Activated effector memory CD4-positive, alpha-beta T cell treated with anti-CD3 and anti-CD28 coated beads, Interleukin-2, amount 50 U/mL, for 16 hours (primary cell): Measurements from ENCODE around the gene PEBP1.

ENCODE experiments used
- DNase-seq: peaks from one replicate; pipeline ENCODE4 v3.0.0-alpha.2; 2020

PEBP1 gene

DNA sequence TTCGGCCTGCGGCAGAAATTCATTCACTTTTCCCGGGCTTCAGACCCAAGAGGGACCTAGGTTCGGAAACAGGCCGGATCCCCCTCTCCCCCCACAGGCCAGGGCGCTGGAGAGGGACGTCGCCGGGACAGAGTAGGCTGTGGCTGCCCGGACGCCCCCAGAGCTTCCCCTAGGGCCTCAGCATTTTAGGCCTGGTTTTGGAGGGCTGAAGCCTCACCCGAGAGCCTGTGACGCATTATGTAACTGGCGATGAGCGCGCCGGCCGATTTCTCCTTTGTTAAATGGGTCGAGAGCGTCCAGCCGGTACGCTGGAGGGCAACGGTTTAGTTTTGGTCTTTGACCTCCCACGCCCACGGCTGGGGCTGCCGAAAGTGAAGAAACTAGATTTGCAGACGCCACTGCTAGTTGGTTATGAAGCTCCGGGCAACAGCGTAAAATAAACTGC is 657 bp downstream of the PEBP1 start:
- DNase-seq: peak; percentile 78

DNA sequence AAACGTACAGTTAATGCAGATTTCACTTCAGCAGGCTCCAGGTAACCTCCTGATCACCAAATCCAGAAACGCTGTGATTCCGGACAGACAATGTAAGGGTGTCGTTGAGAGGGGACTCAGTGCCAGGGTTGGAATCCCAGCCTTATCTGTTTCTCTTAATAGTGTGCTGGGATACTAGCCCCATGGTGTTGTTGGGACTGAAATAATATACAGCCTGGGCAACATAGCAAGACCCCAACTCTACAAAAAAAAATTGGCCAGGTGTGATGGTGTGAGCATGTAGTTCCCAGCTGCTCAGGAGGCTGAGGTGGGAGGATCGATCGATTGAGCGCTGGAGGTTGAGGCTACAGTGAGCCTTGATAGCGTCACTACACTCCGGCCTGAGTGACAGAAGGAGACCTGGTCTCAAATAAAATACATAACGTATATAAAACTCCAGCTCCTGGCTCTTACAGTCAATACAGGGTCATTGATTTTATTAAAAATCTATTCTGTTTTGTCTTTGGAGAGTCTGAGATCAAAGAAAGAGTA is 1.3 kb downstream of the PEBP1 start:
- DNase-seq: no peak

DNA sequence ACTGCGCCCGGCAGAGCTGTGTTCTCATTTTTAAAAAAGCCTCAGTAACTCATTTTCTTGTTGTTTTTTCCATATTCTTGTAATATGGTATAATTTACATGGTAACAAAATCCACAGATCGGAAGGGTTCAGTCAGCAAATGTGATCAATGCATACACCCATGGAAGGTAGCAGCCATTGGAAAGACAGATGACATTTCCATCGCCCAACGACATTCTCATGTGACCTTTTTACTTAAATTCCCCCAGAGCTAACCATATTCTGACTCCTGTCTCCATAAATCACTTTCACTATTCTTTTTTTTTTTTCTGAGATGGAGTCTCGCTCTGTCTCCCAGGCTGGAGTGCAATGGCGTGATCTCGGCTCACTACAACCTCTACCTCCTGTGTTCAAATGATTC is 4.9 kb downstream of the PEBP1 start:
- DNase-seq: no peak

DNA sequence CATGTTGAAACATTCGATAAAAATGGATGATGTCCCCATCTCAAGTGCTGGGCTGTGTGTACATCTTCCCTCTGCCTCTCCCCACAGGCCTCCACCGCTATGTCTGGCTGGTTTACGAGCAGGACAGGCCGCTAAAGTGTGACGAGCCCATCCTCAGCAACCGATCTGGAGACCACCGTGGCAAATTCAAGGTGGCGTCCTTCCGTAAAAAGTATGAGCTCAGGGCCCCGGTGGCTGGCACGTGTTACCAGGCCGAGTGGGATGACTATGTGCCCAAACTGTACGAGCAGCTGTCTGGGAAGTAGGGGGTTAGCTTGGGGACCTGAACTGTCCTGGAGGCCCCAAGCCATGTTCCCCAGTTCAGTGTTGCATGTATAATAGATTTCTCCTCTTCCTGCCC is 8.6 kb downstream of the PEBP1 start:
- DNase-seq: no peak

DNA sequence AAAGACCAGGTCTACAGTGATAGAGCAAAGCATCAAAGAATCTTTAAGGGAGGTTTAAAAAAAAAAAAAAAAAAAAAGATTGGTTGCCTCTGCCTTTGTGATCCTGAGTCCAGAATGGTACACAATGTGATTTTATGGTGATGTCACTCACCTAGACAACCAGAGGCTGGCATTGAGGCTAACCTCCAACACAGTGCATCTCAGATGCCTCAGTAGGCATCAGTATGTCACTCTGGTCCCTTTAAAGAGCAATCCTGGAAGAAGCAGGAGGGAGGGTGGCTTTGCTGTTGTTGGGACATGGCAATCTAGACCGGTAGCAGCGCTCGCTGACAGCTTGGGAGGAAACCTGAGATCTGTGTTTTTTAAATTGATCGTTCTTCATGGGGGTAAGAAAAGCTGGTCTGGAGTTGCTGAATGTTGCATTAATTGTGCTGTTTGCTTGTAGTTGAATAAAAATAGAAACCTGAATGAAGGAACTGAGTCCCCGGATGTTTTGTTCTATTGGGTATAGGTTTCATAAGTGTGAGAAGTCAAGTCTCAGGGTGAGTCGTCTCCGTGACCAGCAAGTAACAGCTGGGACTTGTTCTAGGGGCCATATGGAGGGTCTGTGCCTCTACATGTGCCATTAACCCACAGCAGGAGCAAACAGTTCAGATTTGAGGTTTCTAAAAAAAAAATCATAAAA is 9.3 kb downstream of the PEBP1 start:
- DNase-seq: no peak

DNA sequence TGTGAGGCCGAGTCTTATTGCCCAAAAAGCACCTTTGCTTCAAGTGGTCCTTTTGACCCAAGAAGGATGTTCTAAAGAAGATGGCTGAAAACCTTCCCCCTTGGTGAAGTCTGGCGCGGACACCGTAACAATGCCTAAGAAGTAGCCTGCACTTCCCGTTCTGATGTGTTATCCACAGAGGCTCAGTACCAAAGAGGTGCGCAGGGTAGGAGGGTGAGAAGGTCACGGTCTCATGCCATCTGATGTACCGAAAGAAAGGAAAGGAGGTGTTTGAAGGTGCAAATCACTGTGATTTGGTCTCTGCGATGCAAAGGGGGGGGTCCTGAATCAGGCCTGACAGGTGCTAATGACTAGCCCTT is 9.9 kb downstream of the PEBP1 start:
- DNase-seq: no peak

DNA sequence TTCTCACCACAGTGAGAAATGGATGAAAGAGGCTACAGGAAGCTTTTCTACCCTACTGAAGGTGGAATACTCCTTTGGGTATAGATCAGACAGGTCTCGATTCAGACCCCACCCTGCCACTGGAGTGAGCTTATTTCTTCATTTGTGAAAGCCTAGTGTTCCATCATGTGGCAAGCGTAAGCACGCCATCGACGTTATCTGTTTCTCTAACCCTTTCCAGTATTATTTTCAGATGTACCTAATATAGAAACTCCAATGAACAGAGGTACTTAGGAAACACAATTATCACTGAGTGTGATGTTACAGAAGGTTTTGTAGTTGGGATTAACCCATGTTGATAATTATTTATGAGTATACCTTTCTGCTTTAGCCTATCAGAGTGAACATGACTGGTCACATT is 12.4 kb downstream of the PEBP1 start:
- no peak for DNase-seq

DNA sequence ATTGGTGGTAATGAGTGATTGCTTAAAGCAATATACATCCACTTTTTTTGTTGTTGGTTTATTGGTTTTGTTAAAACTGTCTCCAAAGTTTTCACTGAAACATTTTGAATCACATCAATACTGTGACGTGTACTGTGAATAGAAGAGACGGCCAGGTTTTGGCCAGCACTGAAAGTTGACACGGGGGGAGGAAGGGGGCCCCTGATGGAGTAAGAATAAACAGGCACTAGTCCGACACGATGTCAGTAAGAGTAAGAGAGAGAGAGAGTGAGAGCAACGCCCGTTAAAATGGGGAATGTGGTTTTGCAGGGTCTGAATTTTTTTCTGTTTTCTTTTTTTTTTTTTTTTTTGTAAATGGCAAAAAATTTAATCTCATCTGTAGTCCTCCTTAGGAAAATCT is 14.7 kb downstream of the PEBP1 start:
- DNase-seq: no peak

DNA sequence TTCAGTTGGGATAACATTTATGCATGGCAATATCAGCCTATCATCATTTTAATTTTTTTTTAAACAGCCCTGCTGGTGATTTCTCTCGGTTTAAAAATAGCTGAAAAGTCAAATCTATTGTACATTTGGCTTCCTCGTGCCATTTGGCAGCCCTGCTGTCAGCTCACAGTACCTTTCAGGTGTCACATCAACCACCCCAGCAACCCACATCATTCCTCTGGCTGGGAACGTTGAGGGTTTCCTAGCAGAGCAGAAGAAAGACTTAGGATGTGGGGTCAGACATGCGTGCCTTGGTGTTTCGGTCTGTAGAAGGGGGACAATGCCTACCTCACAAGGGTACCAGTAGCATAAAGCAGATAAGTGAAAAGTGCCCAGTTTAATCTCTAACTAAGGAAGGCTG is 15.8 kb downstream of the PEBP1 start:
- no peak for DNase-seq

DNA sequence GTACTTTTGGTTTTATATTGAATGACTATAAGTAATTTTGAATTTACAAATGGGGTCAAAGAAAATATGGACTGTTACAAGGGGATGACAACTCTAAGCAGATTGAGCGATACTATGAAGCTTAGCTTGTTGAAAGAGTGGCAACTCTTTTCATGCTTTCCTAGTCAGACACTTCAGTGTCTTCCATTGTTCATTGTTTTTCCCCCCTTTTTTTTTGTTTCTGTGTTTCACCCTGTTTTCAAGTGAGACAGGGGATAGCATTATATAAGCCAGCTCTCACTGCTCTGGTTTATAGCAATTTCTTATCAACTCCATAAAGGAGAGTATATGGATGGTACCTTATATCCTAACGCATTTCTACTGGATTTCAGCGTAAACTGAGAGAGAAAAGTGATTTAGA is 24.6 kb downstream of the PEBP1 start:
- DNase-seq: no peak

DNA sequence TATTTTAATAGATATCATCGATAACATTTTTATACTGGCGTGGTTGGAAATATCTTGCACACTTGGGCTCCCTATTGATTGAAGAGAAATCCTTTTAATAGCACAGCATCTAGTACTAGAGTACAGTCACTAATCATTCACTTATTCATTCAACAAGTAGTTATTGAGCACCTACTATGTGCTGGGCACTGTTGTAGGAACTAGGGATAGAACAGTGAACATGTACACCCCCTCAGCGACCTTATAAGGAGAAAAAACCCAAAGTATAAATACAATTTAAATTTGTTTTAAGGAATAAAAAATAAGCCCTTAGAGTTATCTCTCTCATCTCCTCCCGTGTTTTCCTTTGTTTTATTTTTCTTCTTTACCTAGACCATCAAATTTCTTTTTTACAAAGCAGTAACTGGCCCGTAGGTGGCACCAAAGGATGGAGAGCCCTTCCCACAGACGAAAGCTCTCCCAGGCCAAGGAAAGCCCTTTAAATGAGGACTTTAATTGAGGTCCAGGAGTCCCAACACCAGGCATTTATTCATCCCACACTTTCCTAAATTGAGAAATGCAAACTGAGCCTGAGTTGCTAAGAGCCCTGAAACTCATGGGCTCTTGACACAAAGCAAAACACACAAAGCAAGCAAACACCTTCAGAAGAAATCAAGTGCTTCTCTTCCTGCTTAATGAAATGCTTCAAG is 29.0 kb downstream of the PEBP1 start:
- no peak for DNase-seq

DNA sequence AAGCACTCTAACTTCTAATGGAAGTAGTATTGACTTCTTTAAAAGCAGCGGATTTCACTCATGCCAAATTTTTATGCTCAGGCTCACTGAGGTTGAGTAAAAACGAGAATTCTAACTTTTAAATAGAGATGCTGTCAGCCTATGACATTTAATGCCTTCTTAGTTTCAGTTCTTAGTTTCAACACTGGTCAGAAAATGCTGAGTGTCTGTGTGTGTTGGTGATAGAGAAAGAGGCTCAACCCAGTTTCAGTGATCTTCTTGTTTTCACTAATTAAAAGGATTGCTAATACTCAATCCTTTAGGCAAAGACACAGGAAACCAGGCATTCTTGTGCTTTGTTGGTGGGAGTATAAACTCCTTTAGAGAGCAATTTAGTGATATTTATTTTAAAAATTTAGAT is 31.0 kb downstream of the PEBP1 start:
- no peak for DNase-seq

DNA sequence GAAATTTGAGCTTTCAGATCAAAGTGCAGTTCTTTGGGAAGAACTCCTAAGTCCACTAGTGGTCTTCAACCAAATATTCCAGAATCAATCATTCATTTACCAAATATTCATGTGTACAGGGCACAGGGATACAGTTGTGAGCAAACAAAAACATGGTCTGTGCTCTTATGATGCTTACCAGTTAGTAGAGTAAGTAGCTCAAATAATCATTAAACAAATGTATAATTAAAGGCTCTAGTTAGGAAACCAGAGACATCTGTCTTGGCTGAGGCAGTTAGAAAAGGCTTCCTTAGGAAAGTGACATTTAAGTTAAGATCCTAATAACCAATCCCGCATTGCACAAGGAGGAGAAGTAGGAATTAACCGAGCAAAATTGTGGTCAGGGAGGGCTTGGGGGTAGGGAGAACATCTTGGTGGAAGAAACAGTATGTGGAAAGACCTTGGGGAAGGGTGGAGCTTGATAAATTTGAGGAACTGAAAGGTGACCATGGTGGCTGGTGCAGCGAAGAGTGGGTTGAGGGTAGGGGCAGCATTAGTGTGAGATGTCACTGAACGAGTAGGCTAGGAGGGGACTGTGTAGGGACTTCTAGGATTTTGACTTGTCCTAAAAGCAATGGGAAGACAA is 40.0 kb downstream of the PEBP1 start:
- no peak for DNase-seq

DNA sequence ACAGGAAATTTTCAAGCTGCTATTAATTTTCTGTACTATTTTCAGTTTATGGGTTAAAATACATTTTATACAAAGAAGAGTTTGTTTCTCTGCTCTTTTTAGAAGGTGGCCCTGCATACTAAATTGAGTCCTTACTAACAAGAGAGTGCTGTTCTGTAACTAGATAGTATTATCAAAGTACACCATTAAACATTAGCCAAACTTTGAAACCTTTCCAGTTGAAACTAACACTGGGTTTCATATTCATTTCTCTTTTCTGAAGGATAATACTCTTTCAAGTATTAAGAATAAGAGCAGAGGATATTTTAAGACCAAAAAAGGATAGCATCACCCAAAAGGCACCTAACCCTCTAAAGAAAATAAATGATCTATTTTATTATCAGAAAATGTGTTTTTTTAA is 47.2 kb downstream of the PEBP1 start:
- no peak for DNase-seq

DNA sequence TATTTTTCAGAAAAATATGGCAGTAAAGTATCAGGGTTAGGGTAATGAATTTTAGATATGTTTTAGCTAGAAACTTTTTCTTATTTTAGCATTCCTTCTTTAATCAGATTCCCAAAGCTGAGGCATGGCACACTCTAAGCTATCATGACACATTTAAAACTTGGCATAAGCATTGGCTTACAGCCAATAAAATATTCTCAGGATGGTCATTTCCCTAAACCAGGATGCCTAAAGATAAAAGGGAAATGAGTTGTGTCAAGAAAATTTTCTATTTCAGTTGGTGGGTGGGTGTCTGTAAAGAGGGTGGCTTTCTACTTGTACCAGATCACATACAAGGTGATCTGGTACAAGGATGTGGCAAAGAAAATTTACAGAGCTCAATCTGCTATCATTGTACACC is 47.8 kb downstream of the PEBP1 start:
- no peak for DNase-seq

DNA sequence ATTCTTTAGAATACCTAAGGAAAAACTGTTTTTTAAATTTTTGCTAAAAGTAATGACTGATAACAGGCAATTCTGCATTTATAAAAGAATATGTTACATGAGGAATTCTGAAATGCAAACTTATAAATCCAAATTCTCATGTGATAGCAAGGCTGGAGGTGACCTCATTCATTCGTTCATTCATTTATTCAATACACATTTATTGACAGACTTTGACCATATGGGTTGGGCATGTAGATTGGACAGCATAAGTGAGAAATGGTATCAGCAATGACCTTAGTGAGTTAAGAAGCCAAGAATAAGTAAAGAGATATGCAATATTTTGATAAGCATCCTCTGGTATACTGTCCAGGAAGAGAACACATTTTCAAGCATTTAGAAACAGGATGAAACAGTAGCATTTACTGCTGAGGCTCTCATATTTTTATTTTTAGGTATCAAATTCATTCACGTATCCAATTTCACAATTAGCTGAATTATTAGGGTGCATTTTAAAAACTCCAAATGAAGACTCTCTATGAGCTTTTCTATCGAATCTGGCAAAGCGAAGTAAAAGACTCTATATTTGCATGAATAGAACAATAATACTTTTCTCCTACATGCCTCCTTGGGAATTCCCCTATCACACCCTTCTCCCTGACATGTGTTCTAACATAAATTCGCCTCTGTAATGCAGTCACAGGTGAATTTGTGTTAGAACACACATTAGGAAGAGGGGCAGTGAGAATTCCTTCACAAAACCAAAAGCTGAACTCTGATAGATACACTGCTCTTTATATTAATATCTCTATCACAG is 49.9 kb downstream of the PEBP1 start:
- no peak for DNase-seq

DNA sequence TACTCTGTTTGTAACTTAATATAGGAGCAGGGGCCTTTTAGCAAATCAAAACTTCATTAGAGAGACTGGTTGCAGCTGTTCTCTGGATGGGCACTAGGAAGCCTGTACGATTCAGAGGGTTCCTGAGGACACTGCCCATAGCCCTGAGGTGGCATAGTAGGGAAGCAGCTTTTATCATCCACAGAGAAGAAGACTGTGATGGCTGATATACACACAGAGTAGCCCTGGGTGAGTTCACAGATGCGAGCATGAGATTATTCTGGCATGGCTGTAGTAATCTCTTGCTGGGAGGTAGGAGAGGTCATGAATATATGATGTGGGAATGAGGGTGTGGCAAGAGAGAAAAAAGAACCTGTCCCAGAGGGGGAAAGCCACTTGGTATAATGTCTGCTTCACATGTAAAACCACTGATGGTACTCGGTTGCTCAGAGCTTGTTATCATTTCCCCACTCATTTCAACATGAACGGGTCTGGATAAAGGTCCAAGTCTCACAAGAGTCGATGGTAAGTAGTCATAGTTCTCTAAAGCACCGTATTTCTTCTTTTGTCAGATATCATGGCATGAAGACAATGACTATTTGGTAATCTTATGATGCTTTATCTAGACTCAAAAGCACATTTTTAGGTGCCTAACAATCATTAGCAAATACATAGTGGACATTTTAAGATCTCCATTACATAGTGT is 52.0 kb downstream of the PEBP1 start:
- no peak for DNase-seq

DNA sequence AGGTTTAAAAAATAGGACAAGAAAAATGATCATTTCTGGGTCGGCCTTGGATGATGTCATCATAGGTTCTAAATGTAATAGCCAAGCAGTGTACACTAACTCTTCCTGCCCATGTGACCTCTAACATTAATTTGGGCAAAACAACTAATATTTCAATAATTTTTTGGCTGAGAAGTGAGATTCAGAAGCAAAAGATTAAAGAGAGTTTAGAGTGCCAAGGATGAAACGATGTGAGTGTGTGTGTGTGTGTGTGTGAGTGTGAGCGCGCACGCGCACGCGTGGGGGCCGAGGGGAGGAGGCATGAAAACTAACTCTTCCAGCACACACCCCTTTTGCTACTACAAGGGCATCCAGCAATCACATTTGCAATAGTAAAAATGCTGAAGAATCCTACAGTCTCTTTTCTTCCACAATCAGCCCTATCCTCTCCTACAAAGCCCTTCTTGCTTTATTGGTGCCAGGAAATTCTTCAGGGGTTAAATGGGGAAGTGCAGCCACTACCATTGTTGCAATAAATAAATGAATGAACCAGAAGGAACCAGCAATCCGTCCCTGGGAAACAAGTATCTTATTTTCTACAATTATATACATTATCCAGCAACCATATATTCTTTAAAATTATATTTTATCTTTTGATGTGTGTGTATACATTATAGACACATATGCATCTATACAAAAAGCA is 52.9 kb downstream of the PEBP1 start:
- no peak for DNase-seq

DNA sequence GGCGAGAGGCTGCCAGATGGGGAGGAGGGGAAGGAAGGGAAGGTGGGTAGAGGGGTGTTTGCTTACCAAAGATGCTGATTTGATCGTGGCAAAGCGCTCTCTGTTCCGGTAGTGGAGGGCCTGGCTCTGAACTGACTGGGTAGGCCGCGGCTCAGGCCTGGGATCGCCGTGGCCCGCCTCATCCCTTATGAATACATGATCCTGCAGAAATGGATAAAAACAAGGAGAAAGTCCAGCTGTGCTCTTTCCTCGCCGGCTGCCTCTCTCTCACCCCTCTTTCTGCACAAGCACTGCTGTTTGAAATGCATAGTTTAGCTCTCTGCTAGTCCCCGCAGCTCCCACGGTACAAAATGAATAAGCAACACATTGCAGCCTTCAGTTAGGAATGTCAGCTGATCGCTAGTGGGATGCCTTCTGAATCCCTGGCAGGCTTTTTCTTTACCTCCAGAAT is 53.8 kb downstream of the PEBP1 start:
- DNase-seq: no peak

DNA sequence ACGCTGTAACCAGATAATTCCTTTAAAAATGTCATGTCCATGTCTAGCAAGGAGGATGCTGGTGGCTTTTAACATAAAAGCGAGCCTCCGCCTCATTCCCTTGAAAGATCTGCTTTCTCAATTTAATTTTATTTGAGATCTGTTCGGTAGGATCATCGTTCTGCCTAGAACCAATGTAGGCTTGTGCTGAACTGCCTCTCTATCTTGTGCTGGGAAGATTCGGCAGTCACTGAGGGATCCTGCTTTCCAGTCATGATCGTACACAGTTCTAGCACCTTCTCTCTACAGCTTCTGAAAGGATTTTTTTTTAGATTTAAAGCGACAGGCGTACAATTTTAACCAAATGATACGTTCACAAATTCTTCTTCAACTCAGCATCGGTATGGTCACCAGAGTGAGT is 54.3 kb downstream of the PEBP1 start:
- DNase-seq: no peak

DNA sequence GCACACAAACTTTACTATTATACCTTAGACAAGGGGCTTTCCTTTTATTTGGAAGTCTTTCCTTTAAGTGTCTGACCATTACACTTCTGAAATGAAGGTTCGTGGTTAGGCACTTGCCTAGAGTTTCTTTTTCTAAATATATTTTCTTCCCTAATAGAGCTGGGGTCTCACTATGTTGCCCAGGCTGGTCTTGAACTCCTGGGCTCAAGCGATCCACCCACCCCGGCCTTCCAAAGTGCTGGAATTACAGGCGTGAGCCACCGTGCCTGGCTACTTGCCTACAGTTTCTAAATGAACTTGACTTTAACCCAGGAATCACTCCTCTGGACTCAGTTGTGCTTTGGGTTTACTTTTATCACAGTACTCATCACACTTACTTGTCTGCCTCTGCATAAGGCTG is 57.6 kb downstream of the PEBP1 start:
- DNase-seq: no peak

DNA sequence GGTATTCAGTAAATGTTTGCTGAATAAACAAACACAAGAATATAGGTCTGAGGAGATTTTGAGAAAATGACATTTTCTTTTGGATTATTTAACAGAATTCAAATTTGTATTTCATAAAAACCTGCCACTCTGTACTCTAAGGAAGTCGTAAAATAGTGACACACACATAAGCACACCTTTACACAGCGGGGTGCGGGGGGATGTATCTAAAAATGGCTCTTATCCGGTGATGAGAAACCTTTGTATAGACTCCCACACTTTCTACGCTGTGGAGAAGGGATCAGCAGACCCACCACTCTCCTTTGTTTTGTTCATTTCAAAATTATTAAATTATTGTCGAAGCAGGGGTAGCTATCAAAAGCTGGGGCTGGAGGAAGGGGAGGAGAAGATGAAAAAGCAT is 58.0 kb downstream of the PEBP1 start:
- no peak for DNase-seq
